KOPT-K1 (cell line): ENCODE measurements around the gene SMURF1.

ENCODE experiments used
- H3K27ac ChIP-seq: fragments of 200-600 bp; sonication (generic); 2 replicates; pipeline ENCODE4 v1.5.1; 2016; ENCODE audit warnings: antibody characterized with exemption, mild to moderate bottlenecking, low read depth, low read length; ENCODE audit not compliant: poor library complexity, severe bottlenecking
- H3K36me3 ChIP-seq: fragments of 200-600 bp; sonication (generic); 2 replicates; pipeline ENCODE4 v1.5.1; 2017; ENCODE audit warnings: antibody characterized with exemption, mild to moderate bottlenecking, low read length, moderate library complexity; ENCODE audit not compliant: insufficient read depth
- H3K9me3 ChIP-seq: fragments of 200-600 bp; sonication (generic); 2 replicates; pipeline ENCODE4 v1.5.1; 2017; ENCODE audit warnings: antibody characterized with exemption, low read length, mild to moderate bottlenecking; ENCODE audit not compliant: insufficient read depth, poor library complexity, severe bottlenecking

The SMURF1 gene

DNA sequence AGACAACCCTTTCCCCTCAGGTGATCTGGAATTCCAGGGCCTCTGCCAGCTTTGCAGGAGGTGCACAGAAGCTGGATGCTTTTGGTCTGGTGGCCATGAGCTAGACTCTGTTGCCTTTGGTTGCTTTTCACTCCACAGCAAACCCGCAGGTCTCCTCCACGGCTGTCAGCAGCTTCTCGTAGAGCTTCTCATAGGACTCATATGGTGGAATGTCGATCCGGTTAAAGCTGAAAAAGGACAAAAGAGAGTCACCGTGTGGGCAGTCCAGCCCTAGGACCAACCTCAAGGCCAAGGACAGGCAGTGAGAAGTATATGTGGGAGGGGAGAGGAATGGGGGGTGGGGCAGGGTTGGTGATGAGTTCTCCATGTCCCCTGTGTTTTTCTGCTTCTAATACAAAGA, 113.5 kb downstream of the SMURF1 start:
- H3K9me3 ChIP-seq = no peaks in the 10 kb centered on the region
- no peak overlapping the region for H3K27ac ChIP-seq
- peaks cover 91% of the 10 kb centered on the region for H3K36me3 ChIP-seq

DNA sequence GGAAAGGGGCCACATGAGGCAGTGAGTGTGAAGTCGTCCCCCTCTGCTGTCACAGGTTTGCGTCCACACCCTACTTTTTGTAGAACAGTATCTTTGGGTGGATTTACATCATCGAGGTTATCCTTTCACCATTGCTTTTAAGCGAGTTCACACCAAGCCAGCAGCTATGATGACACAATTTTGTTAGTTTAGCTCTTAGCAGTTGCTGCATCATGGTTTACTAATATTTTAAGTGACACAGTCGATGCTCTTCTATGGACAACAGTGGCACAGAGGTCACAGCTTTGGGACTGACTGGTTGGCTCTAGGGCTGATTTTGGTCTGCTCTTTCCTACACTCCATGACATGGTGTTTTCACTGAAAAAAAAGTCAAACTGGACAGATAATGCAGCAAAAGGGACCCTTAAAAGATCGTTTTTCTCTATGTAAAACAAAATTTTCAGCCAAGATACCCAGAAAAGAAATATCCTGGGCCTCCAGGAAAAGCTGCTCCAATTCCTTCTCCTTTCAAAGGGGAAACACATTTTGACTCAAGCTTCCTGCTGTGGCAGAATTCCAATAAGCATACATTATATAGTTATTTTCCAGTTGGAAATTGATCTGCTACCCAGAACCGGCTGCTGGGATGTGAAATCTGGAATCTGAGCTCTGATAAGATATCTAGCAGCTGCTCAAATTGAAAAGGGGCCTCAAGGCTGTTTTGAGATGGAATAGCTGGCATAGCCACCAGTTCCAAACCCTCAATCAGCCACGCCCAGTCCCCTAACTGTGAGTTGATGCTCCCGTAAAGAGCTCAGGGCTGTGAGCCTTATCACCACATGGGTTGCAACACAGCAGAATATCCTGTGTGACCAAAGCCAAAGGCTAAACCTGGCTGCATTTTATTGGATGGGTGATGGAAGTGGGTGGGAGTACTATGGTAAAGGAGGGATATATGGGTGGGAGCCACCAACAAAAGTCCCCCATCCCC, 114.2 kb downstream of the SMURF1 start:
- Histone ChIP-seq H3K27ac (no peak overlapping the region), H3K9me3 (no peaks in the 10 kb centered on the region), H3K36me3 (peaks cover 86% of the 10 kb centered on the region)

DNA sequence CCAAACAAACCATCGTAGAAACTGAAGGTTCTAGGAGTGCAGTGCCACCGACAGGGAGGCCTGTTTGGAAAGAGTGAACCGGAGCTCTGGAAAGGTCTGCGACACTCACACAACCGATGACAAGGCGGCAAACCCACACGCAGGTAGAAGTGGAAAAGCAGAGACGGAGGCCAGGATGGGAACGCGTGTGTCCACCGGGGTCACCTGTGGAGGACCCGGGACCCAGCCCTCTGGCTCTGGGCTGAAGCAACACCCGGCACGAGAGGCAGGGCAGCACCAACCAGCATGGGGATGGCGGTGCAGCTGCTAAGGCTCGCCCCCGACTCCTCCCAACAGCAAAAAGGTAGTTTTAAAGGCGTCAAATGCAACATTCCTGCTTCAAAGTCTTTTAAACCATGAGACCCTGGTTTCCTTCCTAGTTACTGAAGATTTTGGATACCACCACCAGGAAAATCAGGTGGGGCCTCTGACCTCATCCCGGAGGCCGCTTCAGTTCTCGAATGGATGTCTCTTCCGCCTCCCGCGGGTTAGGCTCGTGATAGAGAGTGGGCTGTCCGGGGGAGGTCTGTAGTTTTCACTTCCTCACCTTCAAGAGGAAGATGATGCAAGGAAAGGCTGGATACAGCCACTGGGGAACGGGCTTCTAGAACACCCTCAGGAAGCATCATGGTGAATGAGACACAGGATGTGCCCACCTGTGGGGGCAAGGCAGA, 115.5 kb downstream of the SMURF1 start:
- Histone ChIP-seq H3K36me3 (peaks cover 86% of the 10 kb centered on the region), H3K27ac (no peak overlapping the region), H3K9me3 (no peaks in the 10 kb centered on the region)

DNA sequence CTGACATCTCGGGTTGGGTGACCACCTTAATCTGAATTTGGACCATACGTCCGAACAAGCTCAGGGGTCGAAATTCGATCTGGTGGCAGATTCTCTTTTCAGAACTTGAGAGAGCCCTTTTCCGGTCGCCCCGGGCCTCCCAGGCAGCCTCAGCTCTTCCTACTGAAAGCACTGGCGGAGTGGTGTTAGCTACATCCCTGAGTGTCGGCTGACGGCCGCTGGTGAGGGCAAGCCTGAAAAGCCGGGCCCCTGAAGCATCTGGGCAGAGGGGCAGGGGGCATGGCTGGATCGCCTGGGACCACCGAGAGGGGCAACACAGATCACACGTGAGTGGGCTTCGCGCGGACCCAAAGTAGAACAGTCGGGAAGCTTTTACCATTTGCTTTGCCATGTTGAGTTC, 116.1 kb downstream of the SMURF1 start:
- H3K9me3 ChIP-seq = no peaks in the 10 kb centered on the region
- no peak overlapping the region for H3K27ac ChIP-seq
- H3K36me3 ChIP-seq = peaks cover 80% of the 10 kb centered on the region

DNA sequence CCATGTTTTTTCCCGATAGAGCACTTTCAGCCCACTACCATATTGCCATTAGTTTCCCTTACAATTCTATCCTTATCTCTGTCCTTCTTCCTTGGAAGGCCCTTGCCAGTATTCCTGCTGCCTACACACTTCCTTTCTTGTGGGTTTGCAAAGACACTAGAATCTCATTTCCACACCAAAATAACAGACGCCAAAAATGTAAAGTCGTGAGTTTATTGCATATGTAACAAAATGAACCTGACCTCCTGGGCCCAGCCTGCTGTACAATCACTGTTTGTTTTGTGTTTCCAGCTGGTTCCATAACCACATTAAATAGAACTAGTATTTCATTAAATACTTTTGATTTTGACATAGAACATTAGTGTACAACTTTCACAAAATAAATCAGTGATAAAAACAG, 116.7 kb downstream of the SMURF1 start:
- peaks cover 75% of the 10 kb centered on the region for H3K36me3 ChIP-seq
- H3K9me3 ChIP-seq = no peaks in the 10 kb centered on the region
- H3K27ac ChIP-seq = no peak overlapping the region

DNA sequence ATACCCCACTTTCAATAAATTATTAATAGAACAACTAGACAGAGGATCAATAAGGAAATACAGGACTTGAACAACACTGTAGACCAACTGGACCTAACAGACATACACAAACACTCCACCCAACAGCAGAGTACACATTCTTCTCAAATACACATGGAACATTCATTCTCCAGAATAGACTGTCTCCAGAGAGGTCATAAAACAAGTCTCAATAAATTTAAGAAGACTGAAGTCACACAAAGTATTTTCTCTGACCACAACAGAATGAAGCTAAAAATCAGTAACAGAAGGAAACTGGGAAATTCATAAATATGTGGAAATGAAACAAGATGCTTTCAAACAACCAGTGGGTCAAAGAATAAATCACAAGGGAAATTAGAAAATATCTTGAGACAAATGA, 119.8 kb downstream of the SMURF1 start:
- no peaks in the 10 kb centered on the region for H3K9me3 ChIP-seq
- H3K27ac ChIP-seq = no peak overlapping the region
- peaks cover 75% of the 10 kb centered on the region for H3K36me3 ChIP-seq

DNA sequence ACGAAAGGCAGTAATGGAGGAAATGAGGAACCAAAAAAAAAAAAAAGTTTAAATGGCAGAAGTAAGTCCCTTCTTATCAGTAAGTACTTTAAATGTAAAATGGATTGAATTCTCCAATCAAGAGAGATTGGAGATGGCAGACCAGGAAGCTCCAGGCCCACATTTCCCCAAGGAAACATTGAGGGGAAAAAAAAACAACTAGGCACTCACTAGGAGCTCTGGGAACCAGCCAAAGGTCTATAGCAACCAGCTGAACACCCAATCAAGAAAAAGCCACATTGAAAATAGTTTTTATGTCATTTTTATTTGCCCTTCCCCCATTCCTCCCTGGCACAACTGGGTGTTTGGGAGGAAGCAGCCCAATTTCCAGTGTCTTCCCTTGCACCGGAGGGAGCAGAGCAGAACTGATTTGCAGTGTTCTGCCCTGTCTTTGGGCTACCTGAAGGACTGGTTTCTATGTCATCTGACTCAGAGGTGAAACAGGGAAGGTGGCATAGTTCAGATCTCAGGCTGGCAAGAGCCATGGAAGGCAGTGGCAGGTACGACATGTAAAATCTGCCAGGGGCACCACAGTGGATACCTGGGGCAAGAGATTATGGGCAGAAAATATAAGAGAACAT, 121.9 kb downstream of the SMURF1 start:
- H3K27ac ChIP-seq = no peak overlapping the region
- peaks cover 70% of the 10 kb centered on the region for H3K36me3 ChIP-seq
- no peaks in the 10 kb centered on the region for H3K9me3 ChIP-seq

DNA sequence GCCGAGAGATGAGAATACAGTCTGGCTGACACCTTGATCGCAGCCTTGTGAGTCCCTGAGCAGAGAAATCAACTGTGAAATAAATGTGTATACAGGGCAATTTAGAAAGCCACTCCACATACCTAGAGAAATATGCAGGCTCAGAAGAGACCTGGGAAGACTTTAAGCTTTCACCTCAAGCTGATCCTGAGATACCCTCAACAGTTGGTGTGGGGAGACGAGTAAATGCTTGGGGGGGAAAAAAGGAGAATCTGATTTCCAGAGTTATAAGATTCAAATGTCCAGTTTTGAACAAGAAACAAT, 123.5 kb downstream of the SMURF1 start:
- Histone ChIP-seq H3K36me3 (peaks cover 79% of the 10 kb centered on the region), H3K9me3 (no peaks in the 10 kb centered on the region), H3K27ac (no peak overlapping the region)

DNA sequence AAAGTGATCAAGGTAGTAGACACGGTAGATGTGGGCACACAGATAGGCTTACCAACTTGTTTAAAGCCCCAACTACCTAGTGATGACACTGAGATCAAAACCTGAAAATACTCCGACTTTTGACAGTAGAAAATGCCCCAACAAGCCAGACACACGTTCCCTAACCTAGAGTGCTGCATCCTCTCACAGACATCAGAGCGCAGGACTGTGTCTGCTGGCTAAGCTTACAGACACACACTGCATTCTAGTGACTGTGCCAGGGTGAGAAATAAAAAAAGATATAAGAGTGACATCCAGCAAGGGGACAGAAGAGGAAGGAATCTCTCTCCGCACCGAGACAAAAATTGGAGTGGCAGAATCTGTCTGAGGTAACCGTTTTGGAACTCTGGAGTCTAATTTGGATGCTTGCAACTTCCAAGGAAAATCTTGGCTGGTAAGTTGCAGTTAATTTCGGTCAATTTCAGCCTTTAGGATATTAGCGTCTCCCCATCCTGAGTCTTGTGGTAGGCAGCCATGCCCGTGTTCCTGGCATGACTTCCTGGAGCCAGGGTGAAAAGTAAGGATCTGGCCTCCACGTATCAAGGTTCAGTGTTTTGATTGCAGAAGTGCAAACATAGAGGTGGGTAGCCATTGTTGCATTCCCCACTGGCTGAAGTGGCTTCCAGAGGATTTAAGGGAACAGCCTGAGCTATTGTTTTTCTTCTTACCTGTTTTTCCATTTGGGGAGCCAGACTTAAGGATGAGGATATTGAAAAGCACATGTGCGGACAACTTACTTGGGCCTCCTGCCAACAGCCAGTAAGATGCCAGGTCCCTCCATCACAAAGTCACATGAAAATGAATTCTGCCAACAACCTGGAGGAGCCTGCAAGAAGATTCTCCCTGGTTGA, 124.1 kb downstream of the SMURF1 start:
- Histone ChIP-seq H3K36me3 (peaks cover 84% of the 10 kb centered on the region), H3K9me3 (no peaks in the 10 kb centered on the region), H3K27ac (no peak overlapping the region)

DNA sequence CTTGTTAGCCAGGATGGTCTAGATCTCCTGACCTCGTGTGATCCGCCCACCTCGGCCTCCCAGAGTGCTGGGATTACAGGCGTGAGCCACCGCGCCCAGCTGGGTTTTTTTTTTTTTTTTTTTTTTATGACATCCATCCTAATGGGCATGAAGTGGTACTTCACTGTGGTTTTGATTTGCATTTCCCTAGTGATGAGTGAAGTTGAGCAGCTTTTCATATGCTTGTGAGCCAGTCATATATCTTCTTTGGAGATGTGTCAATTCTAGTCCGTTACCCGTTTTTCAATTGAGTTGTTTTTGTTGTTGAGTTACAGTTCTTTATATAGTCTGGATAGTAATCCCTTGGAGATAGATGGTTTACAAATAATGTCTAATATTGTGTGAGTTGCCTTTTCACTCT, 127.7 kb downstream of the SMURF1 start:
- Histone ChIP-seq H3K9me3 (no peaks in the 10 kb centered on the region), H3K36me3 (peaks cover 94% of the 10 kb centered on the region), H3K27ac (no peak overlapping the region)

DNA sequence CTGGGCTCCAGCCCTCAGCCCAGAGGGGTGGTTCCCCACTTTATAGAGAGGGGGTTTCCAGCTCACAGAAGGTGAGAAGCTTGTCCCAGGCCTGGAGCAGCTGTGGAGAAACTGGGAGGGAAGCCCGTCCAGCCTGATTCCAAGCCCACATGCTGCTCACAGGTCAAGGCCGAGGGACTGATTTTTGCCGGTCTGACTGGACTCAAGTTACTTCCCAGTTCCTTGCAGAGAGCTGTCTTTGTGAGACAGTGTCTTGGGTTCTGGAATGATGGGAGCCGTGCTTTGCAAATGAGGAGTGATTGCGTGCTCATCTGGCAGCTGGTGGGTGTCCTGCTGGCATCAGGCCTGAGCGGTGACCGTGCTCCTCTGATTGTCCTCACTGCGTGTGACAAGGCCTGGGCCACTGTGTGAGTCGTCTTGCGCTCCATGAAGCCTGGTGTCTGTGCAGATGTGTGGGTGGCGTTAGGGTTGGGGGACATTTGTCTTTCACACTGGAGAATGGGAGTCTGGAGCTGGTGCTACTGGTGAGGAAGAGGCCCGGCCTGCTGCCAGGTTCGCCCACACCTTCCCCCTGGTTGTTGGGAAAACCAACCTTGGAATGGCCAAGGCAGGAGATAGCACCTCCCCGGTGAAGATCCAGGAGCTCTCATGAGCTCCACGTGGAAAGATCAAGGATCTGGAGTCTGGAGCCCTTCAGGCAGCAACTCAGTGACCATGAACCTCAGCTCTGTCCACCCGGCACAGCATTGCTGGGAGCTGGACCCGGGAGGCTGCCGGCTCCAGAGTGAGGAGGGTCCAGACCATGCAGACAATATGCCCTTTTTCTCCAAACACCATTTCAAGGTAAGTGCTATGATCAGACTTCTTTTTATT, 129.6 kb downstream of the SMURF1 start:
- Histone ChIP-seq H3K9me3 (no peaks in the 10 kb centered on the region), H3K36me3 (peaks cover 94% of the 10 kb centered on the region), H3K27ac (no peak overlapping the region)

DNA sequence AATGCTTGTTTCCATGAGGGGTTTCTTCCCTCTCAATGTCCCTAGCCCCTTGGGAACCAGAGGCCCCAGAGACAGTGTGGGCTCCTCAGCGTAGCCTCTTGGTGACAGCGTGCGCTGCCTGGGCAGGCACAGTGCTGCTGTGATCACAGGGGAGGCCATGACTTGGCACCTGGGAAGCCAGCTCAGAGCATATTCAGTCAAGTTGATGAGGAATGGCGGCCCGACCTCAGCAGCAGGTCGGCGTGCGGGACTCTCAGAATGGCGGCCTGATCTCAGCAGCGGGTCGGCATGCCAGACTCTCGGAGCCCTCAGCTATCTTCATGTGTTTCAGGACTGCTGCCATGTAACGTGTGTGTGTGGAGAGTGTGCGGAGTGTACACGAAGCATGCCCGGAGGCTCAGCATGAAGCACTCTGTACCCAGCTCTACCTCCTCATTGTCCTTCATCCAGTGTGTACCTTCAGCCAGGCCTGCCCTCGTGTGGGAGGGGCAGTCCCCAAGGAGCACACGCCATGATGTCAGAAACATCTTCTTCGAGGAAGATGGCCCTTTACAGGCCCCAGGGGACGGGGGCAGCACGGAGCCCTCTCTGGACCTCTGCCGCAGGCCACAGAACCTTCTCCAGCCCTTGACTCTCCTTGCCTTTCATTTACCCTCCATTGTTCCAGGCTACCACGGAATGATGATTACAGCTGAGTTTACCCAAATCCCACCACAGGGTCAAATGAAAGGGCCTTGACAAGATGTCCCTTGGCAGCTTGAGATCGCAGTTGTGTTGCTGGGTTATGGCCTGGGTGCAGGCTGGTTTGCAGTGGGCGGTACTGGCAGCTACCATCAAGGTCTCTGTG, 130.4 kb downstream of the SMURF1 start:
- H3K36me3 ChIP-seq = peaks cover 94% of the 10 kb centered on the region

DNA sequence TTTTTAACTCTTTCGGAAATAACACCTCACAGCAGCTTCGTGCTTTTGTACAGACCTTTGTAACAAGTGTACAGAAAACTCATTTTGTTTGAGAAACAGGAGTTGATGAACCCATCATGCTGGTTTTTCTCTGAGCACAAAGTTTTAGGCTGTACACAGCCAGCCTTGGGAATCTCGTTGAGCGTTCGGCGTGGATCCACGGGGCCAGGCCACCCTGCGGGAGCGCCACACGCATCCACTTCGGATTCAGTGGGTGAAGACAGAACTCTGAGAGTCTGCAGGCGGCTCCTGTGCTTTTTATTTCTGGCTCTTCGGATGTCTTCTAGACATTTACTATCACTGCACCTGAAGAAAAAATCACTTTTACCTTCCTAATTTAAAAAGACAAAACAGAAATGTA, 131.2 kb downstream of the SMURF1 start:
- Histone ChIP-seq H3K9me3 (no peaks in the 10 kb centered on the region), H3K36me3 (peaks cover 99% of the 10 kb centered on the region), H3K27ac (no peak overlapping the region)

More for the DNA sequence above, 130.4 kb downstream of the SMURF1 start:
- no peaks in the 10 kb centered on the region for H3K9me3 ChIP-seq
- no peak overlapping the region for H3K27ac ChIP-seq
